Activated T-cell treated with anti-CD3 and anti-CD28 coated beads, Interleukin-2, amount 50 U/mL, for 48 hours (primary cell): Measurements from ENCODE around the gene LRRC49.

ENCODE experiments used
- DNase-seq, 2 experiments: peaks; one replicate each; pipeline ENCODE4 v3.0.0-alpha.2; 2020

Gene LRRC49

DNA sequence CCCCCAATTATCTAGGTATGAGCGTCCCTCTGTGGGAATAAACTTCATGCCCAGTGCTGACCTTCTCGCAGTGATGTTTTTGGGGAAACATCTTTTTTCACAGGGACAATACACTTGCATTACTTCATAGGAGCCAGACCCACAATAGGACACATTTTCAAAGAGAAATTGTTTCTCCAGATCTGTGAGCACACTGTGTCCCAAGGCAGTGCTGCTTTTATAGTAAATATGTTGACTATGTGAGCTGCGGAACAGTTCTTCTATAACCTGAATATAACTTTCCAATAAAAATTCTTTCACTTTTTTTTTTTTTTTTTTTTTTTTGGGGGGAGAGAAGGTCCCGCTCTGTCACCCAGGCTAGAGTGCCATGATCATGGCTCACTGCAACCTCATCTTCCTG lies 205.3 kb downstream of the LRRC49 start:
- no peak for DNase-seq

DNA sequence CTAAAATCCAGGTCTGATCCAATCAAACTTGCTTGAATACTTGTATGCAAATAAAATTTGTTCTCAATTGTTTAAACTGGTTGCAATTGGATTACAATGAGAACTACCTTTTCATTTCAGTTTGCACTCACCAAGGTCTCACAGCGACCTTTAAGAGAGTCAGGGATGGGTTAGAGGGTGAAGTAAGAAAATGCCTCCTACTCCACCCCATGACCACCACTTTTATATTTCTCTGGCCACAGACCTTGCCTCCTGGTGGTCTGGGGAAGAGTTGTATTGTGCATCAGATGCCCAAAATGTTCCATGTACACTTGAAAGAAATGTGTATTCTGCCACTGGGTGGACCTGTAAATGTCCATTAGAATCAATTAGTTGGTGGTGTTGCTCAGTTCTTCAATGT lies 206.3 kb downstream of the LRRC49 start:
- DNase-seq = no peak
